NCI-H187 (cell line): ENCODE measurements around the gene NOP9.

Experiments
- DNase-seq, 2 experiments: peaks; one replicate each; lab custom pipeline; 2025; lab: John Stamatoyannopoulos, UW

The NOP9 gene

GRCh38 chr14:24283796-24284460 lies 15.7 kb upstream of the NOP9 start:
- no peak for DNase-seq

GRCh38 chr14:24284501-24285035 lies 15.1 kb upstream of the NOP9 start:
- no peak for DNase-seq

DNA sequence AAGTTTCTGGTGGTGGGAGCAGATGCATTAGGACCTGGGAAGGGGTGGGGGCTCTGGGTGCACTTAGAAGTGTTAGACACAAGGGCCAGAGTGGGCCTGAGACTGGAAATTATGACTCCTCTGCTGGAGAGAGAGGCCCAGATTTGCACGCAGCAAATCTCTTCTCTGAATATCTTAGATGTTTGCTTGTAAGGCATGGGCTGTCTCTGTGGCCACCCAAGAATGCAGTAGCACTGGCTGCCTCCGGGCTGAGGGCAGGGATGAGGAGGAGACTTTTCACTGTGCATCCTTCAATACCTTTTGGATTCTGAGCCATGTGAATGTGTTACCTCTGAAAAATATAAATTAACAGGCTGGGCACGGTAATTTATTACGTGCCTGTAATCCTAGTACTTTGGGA lies 14.3 kb upstream of the NOP9 start:
- no peak for DNase-seq

- no peak for DNase-seq
Observed at GRCh38 chr14:24286996-24287395, 12.7 kb upstream of the NOP9 start.

DNA sequence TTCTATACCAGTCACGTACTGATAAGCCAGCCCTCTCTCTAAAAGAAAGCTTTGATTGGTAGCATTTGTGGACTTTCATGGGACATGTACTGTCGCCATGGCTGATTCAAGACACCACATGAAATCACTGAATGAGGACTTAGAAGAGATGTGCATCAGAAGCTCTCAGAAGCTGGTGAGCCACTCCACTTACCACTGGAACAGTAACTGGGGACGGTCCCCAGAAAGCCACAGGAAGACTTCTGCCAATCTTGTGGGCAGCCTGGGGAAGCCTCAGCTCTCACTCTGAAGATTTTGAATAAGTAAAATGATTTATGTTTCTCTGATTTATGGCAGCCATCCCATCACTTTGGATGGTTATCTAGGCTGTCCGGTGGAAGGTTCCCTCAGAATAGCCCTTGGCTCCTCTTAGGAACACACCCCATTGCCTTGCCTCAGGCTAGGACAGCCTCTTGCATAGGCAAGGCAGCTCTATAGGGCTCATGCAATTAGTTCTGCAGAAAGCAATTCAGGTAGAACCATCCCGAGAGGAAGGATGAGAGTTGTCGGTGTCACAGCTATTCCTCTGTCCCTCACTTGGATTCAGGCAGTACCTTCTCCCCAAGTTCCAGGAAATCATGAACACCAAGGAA lies 9.9 kb upstream of the NOP9 start:
- no peak for DNase-seq

- DNase-seq, result no peak
Observed at GRCh38 chr14:24290746-24291145, 8.9 kb upstream of the NOP9 start.

- no peak for DNase-seq
Observed at GRCh38 chr14:24291446-24292117, 8.1 kb upstream of the NOP9 start.

GRCh38 chr14:24292118-24292807 lies 7.4 kb upstream of the NOP9 start:
- DNase-seq, result no peak

- DNase-seq, result no peak
Observed at GRCh38 chr14:24293525-24293924, 6.1 kb upstream of the NOP9 start.

DNA sequence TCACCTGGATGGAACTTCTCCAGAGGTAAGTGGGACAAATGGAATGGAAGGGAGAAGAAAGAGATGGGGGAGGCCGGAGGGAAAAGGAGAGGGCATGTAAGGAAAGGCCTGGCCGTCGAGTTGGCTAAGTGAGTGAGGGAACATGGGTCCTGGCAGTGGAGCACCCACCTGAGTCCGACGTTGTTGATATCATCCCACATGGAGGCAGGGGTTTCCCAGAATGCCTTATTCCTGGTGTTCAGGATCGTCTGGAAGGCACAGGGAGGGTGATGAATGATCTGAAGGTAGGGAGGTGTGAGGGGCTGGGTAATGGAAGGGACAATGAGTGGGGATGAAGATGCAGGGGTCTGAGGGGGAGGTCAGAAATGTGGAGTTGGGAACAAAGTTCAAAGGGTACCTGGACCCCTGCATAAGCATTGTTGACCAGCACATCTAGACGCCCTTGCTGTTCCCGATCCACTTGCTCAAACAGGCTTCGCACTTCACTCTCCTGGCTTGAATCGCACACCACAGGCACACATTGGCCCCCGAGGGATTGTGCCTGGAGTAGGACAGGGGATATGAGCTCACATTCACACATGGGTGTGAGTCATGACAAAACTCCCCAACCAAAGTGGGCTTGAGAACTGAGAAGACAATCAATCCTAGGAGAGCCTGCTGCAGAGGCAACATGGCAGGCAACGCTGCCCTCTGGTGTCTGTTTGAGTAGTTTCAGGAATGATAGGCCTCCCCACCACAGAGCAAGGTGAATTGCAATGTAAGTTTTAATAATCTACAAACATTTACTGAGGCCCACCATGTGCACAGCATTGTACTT lies 3.1 kb upstream of the NOP9 start:
- peak in 1 of 2 experiments; percentile 10 for DNase-seq

DNA sequence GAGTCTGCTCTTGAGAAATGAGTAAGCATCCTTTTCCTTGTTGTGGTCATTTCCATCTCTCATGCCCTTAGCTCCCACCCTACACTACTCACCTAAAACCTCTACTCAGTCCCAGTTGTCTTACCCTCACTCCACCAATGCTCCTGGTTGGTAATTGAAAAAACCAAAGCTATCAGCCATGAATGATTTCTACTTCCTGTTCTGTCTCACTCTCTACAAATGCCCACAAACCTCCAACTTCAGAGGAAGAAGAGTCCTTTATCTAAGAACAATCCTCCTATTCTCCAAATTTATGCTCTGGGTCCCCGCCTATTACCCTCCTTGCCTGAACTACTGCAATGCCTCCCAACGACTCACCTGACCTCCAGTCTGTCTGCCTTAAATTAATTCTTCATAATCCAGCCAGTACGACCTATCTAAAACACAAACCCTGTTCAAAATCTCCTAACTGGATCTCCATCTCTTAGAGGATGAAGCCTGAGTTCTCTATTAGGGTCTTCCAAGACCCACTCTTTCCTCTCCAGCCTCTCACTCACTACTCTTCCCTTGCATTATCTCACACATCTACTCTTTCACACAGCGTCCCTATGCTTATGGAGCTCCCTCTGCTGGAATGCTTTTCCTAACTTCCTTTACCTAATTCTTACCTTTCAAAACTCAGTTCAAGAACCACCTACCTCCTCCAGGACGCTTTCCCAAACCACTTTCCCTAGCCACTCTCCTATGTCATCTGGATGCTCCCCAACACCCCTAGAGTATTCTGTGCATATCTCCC lies 2.3 kb upstream of the NOP9 start:
- no peak for DNase-seq

- no peak for DNase-seq
Observed at GRCh38 chr14:24298892-24299254, 777 bp upstream of the NOP9 start.

DNA sequence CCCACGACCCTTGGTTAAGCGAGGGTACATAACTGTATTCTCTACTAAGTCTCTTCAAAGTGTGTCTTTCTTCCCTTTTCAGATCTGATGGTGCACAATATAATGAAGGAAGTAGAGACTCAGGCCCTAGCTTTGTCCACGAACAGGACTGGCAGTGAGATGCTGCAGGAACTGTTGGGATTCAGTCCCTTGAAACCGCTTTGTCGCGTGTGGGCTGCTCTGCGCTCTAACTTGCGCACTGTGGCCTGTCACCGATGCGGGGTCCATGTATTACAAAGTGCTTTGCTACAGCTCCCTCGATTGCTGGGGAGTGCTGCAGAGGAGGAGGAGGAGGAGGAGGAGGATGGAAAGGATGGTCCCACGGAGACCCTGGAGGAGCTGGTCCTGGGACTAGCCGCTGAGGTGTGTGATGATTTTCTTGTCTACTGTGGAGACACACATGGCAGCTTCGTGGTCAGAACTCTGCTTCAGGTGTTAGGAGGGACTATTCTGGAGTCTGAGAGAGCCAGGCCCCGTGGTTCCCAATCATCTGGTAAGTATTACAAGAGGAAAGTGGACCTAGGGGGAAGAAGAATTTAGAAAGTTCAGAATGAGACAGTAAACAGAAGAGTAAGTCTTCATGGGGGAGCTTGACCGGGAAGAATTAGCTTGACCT lies 803 bp downstream of the NOP9 start:
- no peak for DNase-seq

- no peak for DNase-seq
Observed at GRCh38 chr14:24304019-24304387, 4.4 kb downstream of the NOP9 start.

- DNase-seq, result no peak
Observed at GRCh38 chr14:24307156-24307574, 7.5 kb downstream of the NOP9 start.

DNA sequence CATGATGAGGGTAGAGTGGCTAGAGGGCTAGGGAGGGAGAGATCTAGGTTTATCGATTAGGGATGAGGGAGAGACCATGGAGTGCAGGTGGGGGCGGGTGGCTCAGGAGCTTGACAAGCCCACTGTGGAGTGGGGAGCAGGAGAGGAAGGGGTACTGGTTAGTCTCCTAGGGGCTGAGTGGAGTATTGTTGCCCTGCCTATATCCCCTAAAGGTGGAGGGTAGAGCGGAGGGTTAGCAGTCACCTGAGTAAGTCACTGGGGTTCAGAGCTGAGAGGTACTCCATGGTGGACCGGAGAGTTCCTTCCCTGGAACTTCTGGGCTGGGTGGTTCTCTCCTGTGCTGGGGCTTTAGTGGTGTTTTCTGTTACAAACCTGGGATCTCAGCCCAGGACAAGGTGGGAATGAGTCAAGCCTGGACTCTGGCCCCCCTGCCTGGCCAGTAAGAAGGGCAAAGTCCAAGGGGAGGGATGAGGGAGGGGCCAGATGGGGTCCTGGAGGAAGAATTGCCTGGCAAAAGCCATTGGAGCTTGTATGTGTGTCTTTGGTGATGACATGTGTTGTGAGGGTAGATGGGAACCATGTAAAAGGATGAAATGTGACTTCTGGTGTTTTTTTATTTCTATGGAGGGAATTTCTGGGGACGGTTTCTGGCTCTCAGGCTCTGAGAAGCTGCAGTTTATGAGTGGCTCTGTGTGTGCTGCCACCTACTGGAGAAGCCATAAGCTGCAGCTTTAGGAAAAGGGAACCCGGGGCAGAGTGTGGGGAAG lies 8.1 kb downstream of the NOP9 start, which contains the start of gene CIDEB:
TSS of gene CIDEB (minus strand) at position 403 of the 767 bp plus-strand sequence. CDS start at position 284, 119 bp downstream.
- DNase-seq, result peak; percentile 10 to 26

GRCh38 chr14:24308342-24309124 lies 8.9 kb downstream of the NOP9 start:
- DNase-seq, result no peak

DNA sequence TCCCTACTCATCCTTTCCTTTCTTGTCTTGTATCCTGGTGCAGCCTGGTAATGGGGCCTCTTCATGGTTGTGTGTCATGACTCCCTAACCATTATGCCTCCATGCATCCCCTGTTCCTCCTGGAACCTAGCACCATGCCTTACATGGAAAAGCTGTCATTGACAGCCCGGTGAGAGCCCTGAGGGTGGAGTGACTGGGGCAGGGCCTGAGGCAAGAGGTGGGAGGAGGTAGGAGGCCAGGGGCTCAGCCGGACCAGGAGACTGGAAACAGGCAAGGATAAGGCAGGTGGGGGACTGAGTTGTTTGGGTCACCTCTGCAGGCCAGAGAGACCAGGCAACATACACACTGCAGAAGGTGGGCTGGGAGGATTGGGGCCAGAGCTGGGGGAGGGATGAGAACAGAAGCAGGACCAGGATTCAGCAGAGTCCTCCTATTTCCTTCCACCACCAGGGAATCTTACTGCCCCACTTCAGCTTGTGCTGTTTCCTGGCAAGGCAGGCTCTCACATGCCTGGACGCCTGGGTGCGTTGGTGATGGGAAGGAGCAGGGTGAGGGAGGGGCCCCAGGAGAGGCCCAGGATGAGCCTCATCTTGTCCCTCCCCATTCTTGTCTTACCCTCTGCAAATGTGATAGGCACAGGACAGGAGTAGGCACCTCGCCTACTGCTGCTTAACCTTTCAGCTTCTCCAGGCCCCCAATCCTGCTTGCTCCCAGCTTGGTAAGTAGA lies 10.1 kb downstream of the NOP9 start, which contains the start of gene LTB4R2:
TSS of gene LTB4R2 (plus strand) at position 603 of the 727 bp plus-strand sequence. CDS start 525 bp downstream, outside the sequence.
- no peak for DNase-seq
